ENCODE measurements around the gene ITM2B. TPM values are rescaled to one million over a fixed set of nuclear protein-coding genes. Genes with fewer than 3 reads are reported as not detected.

Gene ITM2B
- total RNA-seq, 1 experiment from 2014 or later, result 120 TPM

GRCh38 chr13:48255954-48256353 lies 22.9 kb downstream of the ITM2B start:
- Histone ChIP-seq H3K4me3 (ENCODE audit: low read length) (no peak overlapping the region), H3K9me3 (ENCODE audit: low read length) (no peaks in the 10 kb centered on the region), H2AFZ (ENCODE audit: low read length) (no peak overlapping the region), H3K36me3 (ENCODE audit: insufficient read depth, low read length) (peaks cover 41% of the 10 kb centered on the region; the same call in 1 of the 2 replicates), H3K79me2 (ENCODE audit: low read length) (peaks cover 34% of the 10 kb centered on the region), H3K9me2 (replicated peaks; ENCODE audit: insufficient read depth, low read length) (no peaks in the 10 kb centered on the region), H3K4me2 (ENCODE audit: low read depth, low read length, poor library complexity, severe bottlenecking) (no peak overlapping the region), H3K9ac (ENCODE audit: low read length) (no peak overlapping the region), H3K27ac (ENCODE audit: low read length) (no peak overlapping the region), H3K27me3 (ENCODE audit: low read length) (no peaks in the 10 kb centered on the region), H3K4me1 (ENCODE audit: low read length) (no peaks in the 10 kb centered on the region), H4K20me1 (ENCODE audit: insufficient read depth, low read depth, low read length) (no peaks in the 10 kb centered on the region)
- no peak for DNase-seq

GRCh38 chr13:48258002-48258401 lies 25.0 kb downstream of the ITM2B start:
- Histone ChIP-seq H3K4me1 (ENCODE audit: low read length) (no peaks in the 10 kb centered on the region), H3K4me3 (ENCODE audit: low read length) (no peak overlapping the region), H3K79me2 (ENCODE audit: low read length) (peaks cover 18% of the 10 kb centered on the region), H3K9me3 (ENCODE audit: low read length) (no peaks in the 10 kb centered on the region), H3K36me3 (ENCODE audit: insufficient read depth, low read length) (peaks cover 61% of the 10 kb centered on the region; the same call in 1 of the 2 replicates), H3K27me3 (ENCODE audit: low read length) (no peaks in the 10 kb centered on the region), H3K9ac (ENCODE audit: low read length) (no peak overlapping the region), H4K20me1 (ENCODE audit: insufficient read depth, low read depth, low read length) (no peaks in the 10 kb centered on the region), H2AFZ (ENCODE audit: low read length) (no peak overlapping the region), H3K4me2 (ENCODE audit: low read depth, low read length, poor library complexity, severe bottlenecking) (no peak overlapping the region), H3K27ac (ENCODE audit: low read length) (no peak overlapping the region), H3K9me2 (replicated peaks; ENCODE audit: insufficient read depth, low read length) (no peaks in the 10 kb centered on the region; the same call in 1 of the 2 replicates)
- DNase-seq, result no peak

- no peak overlapping the region for H3K4me3 ChIP-seq (ENCODE audit: low read length)
- H3K36me3 ChIP-seq (ENCODE audit: insufficient read depth, low read length), result peaks cover 65% of the 10 kb centered on the region; the same call in 1 of the 2 replicates
- H3K4me1 ChIP-seq (ENCODE audit: low read length), result no peaks in the 10 kb centered on the region
- no peak overlapping the region for H2AFZ ChIP-seq (ENCODE audit: low read length)
- peaks cover 14% of the 10 kb centered on the region for H3K79me2 ChIP-seq (ENCODE audit: low read length)
- no peaks in the 10 kb centered on the region for H3K27me3 ChIP-seq (ENCODE audit: low read length)
- no peaks in the 10 kb centered on the region for H3K9me3 ChIP-seq (ENCODE audit: low read length)
- no peak for DNase-seq
- no peak overlapping the region for H3K4me2 ChIP-seq (ENCODE audit: low read depth, low read length, poor library complexity, severe bottlenecking)
- H4K20me1 ChIP-seq (ENCODE audit: insufficient read depth, low read depth, low read length), result no peaks in the 10 kb centered on the region
- no peak overlapping the region for H3K27ac ChIP-seq (ENCODE audit: low read length)
- H3K9me2 ChIP-seq (replicated peaks; ENCODE audit: insufficient read depth, low read length), result no peaks in the 10 kb centered on the region; the same call in 1 of the 2 replicates
- H3K9ac ChIP-seq (ENCODE audit: low read length), result no peak overlapping the region
These were observed 25.4 kb downstream of the ITM2B start for GRCh38 chr13:48258430-48258829.

GRCh38 chr13:48260970-48261369 lies 28.0 kb downstream of the ITM2B start:
- no peak overlapping the region for H3K9ac ChIP-seq (ENCODE audit: low read length)
- H3K27me3 ChIP-seq (ENCODE audit: low read length), result no peaks in the 10 kb centered on the region
- no peak overlapping the region for H3K4me2 ChIP-seq (ENCODE audit: low read depth, low read length, poor library complexity, severe bottlenecking)
- H4K20me1 ChIP-seq (ENCODE audit: insufficient read depth, low read depth, low read length), result no peaks in the 10 kb centered on the region
- H3K4me3 ChIP-seq (ENCODE audit: low read length), result no peak overlapping the region
- H2AFZ ChIP-seq (ENCODE audit: low read length), result no peak overlapping the region
- H3K27ac ChIP-seq (ENCODE audit: low read length), result no peak overlapping the region
- 0 out of 2 replicates have a peak, but pooled peaks cover 5% of the 10 kb centered on the region for H3K79me2 ChIP-seq (ENCODE audit: low read length)
- peaks cover 59% of the 10 kb centered on the region; the same call in 1 of the 2 replicates for H3K36me3 ChIP-seq (ENCODE audit: insufficient read depth, low read length)
- no peaks in the 10 kb centered on the region for H3K9me3 ChIP-seq (ENCODE audit: low read length)
- no peaks in the 10 kb centered on the region for H3K4me1 ChIP-seq (ENCODE audit: low read length)
- no peaks in the 10 kb centered on the region; the same call in 1 of the 2 replicates for H3K9me2 ChIP-seq (replicated peaks; ENCODE audit: insufficient read depth, low read length)
- DNase-seq, result no peak

- no peak overlapping the region for H3K27ac ChIP-seq (ENCODE audit: low read length)
- DNase-seq, result no peak
- H3K4me1 ChIP-seq (ENCODE audit: low read length), result no peaks in the 10 kb centered on the region
- H3K36me3 ChIP-seq (ENCODE audit: insufficient read depth, low read length), result peaks cover 40% of the 10 kb centered on the region; the same call in 1 of the 2 replicates
- no peaks in the 10 kb centered on the region for H3K79me2 ChIP-seq (ENCODE audit: low read length)
- no peak overlapping the region for H3K4me2 ChIP-seq (ENCODE audit: low read depth, low read length, poor library complexity, severe bottlenecking)
- H2AFZ ChIP-seq (ENCODE audit: low read length), result no peak overlapping the region
- no peaks in the 10 kb centered on the region for H3K27me3 ChIP-seq (ENCODE audit: low read length)
- H3K9me2 ChIP-seq (replicated peaks; ENCODE audit: insufficient read depth, low read length), result no peaks in the 10 kb centered on the region; the same call in 1 of the 2 replicates
- H4K20me1 ChIP-seq (ENCODE audit: insufficient read depth, low read depth, low read length), result no peaks in the 10 kb centered on the region
- no peak overlapping the region for H3K4me3 ChIP-seq (ENCODE audit: low read length)
- no peak overlapping the region for H3K9ac ChIP-seq (ENCODE audit: low read length)
- no peaks in the 10 kb centered on the region for H3K9me3 ChIP-seq (ENCODE audit: low read length)
These were observed 30.2 kb downstream of the ITM2B start for GRCh38 chr13:48263196-48263595.

GRCh38 chr13:48264058-48264457 lies 31.1 kb downstream of the ITM2B start:
- no peak overlapping the region for H3K9ac ChIP-seq (ENCODE audit: low read length)
- H3K79me2 ChIP-seq (ENCODE audit: low read length), result no peaks in the 10 kb centered on the region
- no peaks in the 10 kb centered on the region for H3K4me1 ChIP-seq (ENCODE audit: low read length)
- no peak overlapping the region for H3K27ac ChIP-seq (ENCODE audit: low read length)
- no peak overlapping the region for H3K4me2 ChIP-seq (ENCODE audit: low read depth, low read length, poor library complexity, severe bottlenecking)
- no peak for DNase-seq
- no peaks in the 10 kb centered on the region for H4K20me1 ChIP-seq (ENCODE audit: insufficient read depth, low read depth, low read length)
- no peak overlapping the region for H2AFZ ChIP-seq (ENCODE audit: low read length)
- H3K36me3 ChIP-seq (ENCODE audit: insufficient read depth, low read length), result peaks cover 32% of the 10 kb centered on the region; the same call in 1 of the 2 replicates
- H3K9me3 ChIP-seq (ENCODE audit: low read length), result no peaks in the 10 kb centered on the region
- H3K4me3 ChIP-seq (ENCODE audit: low read length), result no peak overlapping the region
- H3K27me3 ChIP-seq (ENCODE audit: low read length), result no peaks in the 10 kb centered on the region
- H3K9me2 ChIP-seq (replicated peaks; ENCODE audit: insufficient read depth, low read length), result no peaks in the 10 kb centered on the region; the same call in 1 of the 2 replicates

- no peaks in the 10 kb centered on the region for H3K79me2 ChIP-seq (ENCODE audit: low read length)
- H3K36me3 ChIP-seq (ENCODE audit: insufficient read depth, low read length), result peaks cover 27% of the 10 kb centered on the region; the same call in 1 of the 2 replicates
- H3K4me2 ChIP-seq (ENCODE audit: low read depth, low read length, poor library complexity, severe bottlenecking), result no peak overlapping the region
- H3K9ac ChIP-seq (ENCODE audit: low read length), result no peak overlapping the region
- no peaks in the 10 kb centered on the region for H3K9me3 ChIP-seq (ENCODE audit: low read length)
- no peaks in the 10 kb centered on the region for H4K20me1 ChIP-seq (ENCODE audit: insufficient read depth, low read depth, low read length)
- no peak overlapping the region for H2AFZ ChIP-seq (ENCODE audit: low read length)
- H3K27me3 ChIP-seq (ENCODE audit: low read length), result no peaks in the 10 kb centered on the region
- no peaks in the 10 kb centered on the region for H3K4me1 ChIP-seq (ENCODE audit: low read length)
- DNase-seq, result no peak
- no peaks in the 10 kb centered on the region; the same call in 1 of the 2 replicates for H3K9me2 ChIP-seq (replicated peaks; ENCODE audit: insufficient read depth, low read length)
- no peak overlapping the region for H3K27ac ChIP-seq (ENCODE audit: low read length)
- H3K4me3 ChIP-seq (ENCODE audit: low read length), result no peak overlapping the region
These were observed 32.3 kb downstream of the ITM2B start for GRCh38 chr13:48265217-48265815.

GRCh38 chr13:48266150-48266549 lies 33.1 kb downstream of the ITM2B start:
- H3K79me2 ChIP-seq (ENCODE audit: low read length), result no peaks in the 10 kb centered on the region
- H3K9me2 ChIP-seq (replicated peaks; ENCODE audit: insufficient read depth, low read length), result no peaks in the 10 kb centered on the region; the same call in 1 of the 2 replicates
- H4K20me1 ChIP-seq (ENCODE audit: insufficient read depth, low read depth, low read length), result no peaks in the 10 kb centered on the region
- no peaks in the 10 kb centered on the region for H3K9me3 ChIP-seq (ENCODE audit: low read length)
- H3K27me3 ChIP-seq (ENCODE audit: low read length), result no peaks in the 10 kb centered on the region
- no peak overlapping the region for H3K27ac ChIP-seq (ENCODE audit: low read length)
- no peak overlapping the region for H3K4me2 ChIP-seq (ENCODE audit: low read depth, low read length, poor library complexity, severe bottlenecking)
- no peak overlapping the region for H3K9ac ChIP-seq (ENCODE audit: low read length)
- H3K36me3 ChIP-seq (ENCODE audit: insufficient read depth, low read length), result peaks cover 22% of the 10 kb centered on the region; the same call in 1 of the 2 replicates
- H3K4me1 ChIP-seq (ENCODE audit: low read length), result no peaks in the 10 kb centered on the region
- no peak for DNase-seq
- no peak overlapping the region for H3K4me3 ChIP-seq (ENCODE audit: low read length)
- no peak overlapping the region for H2AFZ ChIP-seq (ENCODE audit: low read length)

All from Karpas-422 (cell line).